ENCODE data around the gene BCL2L13. TPM values are rescaled to one million over a fixed set of nuclear protein-coding genes. Genes with fewer than 3 reads are reported as not detected.

BCL2L13 gene
- total and polyA plus RNA-seq, 3 donors from 2014 or later: 60.1 to 80.2 (median 74.1) TPM

- no peaks in the 10 kb centered on the region for H3K4me1 ChIP-seq
- no peak for DNase-seq
- no peaks in the 10 kb centered on the region for H3K27me3 ChIP-seq
- H3K27ac ChIP-seq: no peak overlapping the region
- H3K36me3 ChIP-seq (ENCODE audit: low read depth, missing control alignments): no peaks in the 10 kb centered on the region
- no peaks in the 10 kb centered on the region for H3K9me3 ChIP-seq
- intact Hi-C loops (cut with DNase I; ENCODE audit: low total_unique reads): no loop called here
- H3K4me3 ChIP-seq: no peak overlapping the region
- TF ChIP-seq CTCF (IDR thresholded peaks at IDR 0.05) (no peak), POLR2A (IDR thresholded peaks at IDR 0.05) (no peak)
- WGBS, 2 donors: 96 to 97% methylated on average over 6 of the region's 6 CpGs
Observed at GRCh38 chr22:17596226-17596625, 42.3 kb upstream of the BCL2L13 start.

GRCh38 chr22:17597217-17597616 is 41.3 kb upstream of the BCL2L13 start:
- no peaks in the 10 kb centered on the region for H3K4me1 ChIP-seq
- intact Hi-C loops (cut with DNase I; ENCODE audit: low total_unique reads): no loop called here

GRCh38 chr22:17598318-17598717 is 40.2 kb upstream of the BCL2L13 start:
- H3K9me3 ChIP-seq: no peaks in the 10 kb centered on the region
- intact Hi-C loops (cut with DNase I; ENCODE audit: low total_unique reads): no loop called here
- H3K36me3 ChIP-seq (ENCODE audit: low read depth, missing control alignments): no peaks in the 10 kb centered on the region
- 97 to 98% methylated on average over 4 of the region's 4 CpGs for WGBS, 2 donors
- no peak overlapping the region for H3K4me3 ChIP-seq
- H3K27me3 ChIP-seq: no peaks in the 10 kb centered on the region
- H3K4me1 ChIP-seq: no peaks in the 10 kb centered on the region
- no peak overlapping the region for H3K27ac ChIP-seq
- no peak for DNase-seq
- no peak for TF ChIP-seq CTCF (IDR thresholded peaks at IDR 0.05)
- no peak for TF ChIP-seq POLR2A (IDR thresholded peaks at IDR 0.05)

More at GRCh38 chr22:17597217-17597616, 41.3 kb upstream of the BCL2L13 start:
- Histone ChIP-seq H3K4me3 (no peak overlapping the region), H3K27me3 (no peaks in the 10 kb centered on the region), H3K36me3 (ENCODE audit: low read depth, missing control alignments) (no peaks in the 10 kb centered on the region), H3K9me3 (no peaks in the 10 kb centered on the region), H3K27ac (no peak overlapping the region)
- no peak for DNase-seq
- no peak for TF ChIP-seq CTCF (IDR thresholded peaks at IDR 0.05)
- 95 to 97% methylated on average over 2 of the region's 2 CpGs for WGBS, 2 donors

GRCh38 chr22:17601031-17601430 is 37.5 kb upstream of the BCL2L13 start:
- Histone ChIP-seq H3K4me1 (no peaks in the 10 kb centered on the region), H3K4me3 (no peak overlapping the region), H3K36me3 (ENCODE audit: low read depth, missing control alignments) (no peaks in the 10 kb centered on the region), H3K27me3 (no peaks in the 10 kb centered on the region), H3K9me3 (no peaks in the 10 kb centered on the region), H3K27ac (no peak overlapping the region)
- WGBS, 2 donors: 68 to 73% methylated on average over 3 of the region's 3 CpGs
- intact Hi-C loops (cut with DNase I; ENCODE audit: low total_unique reads): no loop called here
- no peak for DNase-seq
- TF ChIP-seq CTCF (IDR thresholded peaks at IDR 0.05): no peak
- no peak for TF ChIP-seq POLR2A (IDR thresholded peaks at IDR 0.05)

- Histone ChIP-seq H3K27me3 (no peaks in the 10 kb centered on the region), H3K27ac (no peak overlapping the region), H3K9me3 (no peaks in the 10 kb centered on the region), H3K4me1 (peaks cover 8% of the 10 kb centered on the region), H3K4me3 (no peak overlapping the region), H3K36me3 (ENCODE audit: low read depth, missing control alignments) (no peaks in the 10 kb centered on the region)
- no peak for TF ChIP-seq CTCF (IDR thresholded peaks at IDR 0.05)
- TF ChIP-seq POLR2A (IDR thresholded peaks at IDR 0.05): no peak
- DNase-seq: no peak
- 81 to 95% methylated on average over 4 of the region's 4 CpGs for WGBS, 2 donors
- intact Hi-C loops (cut with DNase I; ENCODE audit: low total_unique reads): no loop called here
Observed at GRCh38 chr22:17603668-17604067, 34.9 kb upstream of the BCL2L13 start.
